K562 (cell line): ENCODE measurements around the gene HOXC10. TPM values are rescaled to one million over a fixed set of nuclear protein-coding genes. Genes with fewer than 3 reads are reported as not detected.

Experiments
- ARID2 ChIP-seq: fragments of 450-650 bp; IDR thresholded peaks from 2 replicates; pipeline ENCODE4 v1.6.1; 2017; ENCODE audit warnings: antibody characterized with exemption, mild to moderate bottlenecking
- ASH1L ChIP-seq: fragments of 450-650 bp; IDR thresholded peaks from 2 replicates; pipeline ENCODE4 v1.6.1; 2018; ENCODE audit warnings: borderline replicate concordance, mild to moderate bottlenecking, low read depth; ENCODE audit not compliant: partially characterized antibody
- BCL6 ChIP-seq: fragments of 250-450 bp; sonication (Bioruptor Pico); IDR thresholded peaks from 2 replicates; pipeline ENCODE4 v1.4.0; 2020
- ESRRB ChIP-seq: fragments of 250-450 bp; sonication (Bioruptor Pico); IDR thresholded peaks from 2 replicates; pipeline ENCODE4 v1.5.0; 2020; ENCODE audit warnings: mild to moderate bottlenecking, moderate library complexity, borderline replicate concordance
- GTF2B ChIP-seq: IDR thresholded peaks from 2 replicates; pipeline ENCODE4 v1.6.1; 2011; ENCODE audit not compliant: insufficient read length; ENCODE audit errors: extremely low read depth
- HLTF ChIP-seq: fragments of 450-650 bp; IDR thresholded peaks from 2 replicates; pipeline ENCODE4 v1.6.1; 2016
- HMBOX1 ChIP-seq: sonication (generic); IDR thresholded peaks from 2 replicates; pipeline ENCODE4 v1.6.1; 2016
- KLF10 ChIP-seq: fragments of 250-450 bp; sonication (Bioruptor Pico); IDR thresholded peaks from 2 replicates; pipeline ENCODE4 v1.6.1; 2021; ENCODE audit warnings: matching md5 sums
- KLF16 ChIP-seq: IDR thresholded peaks from 2 replicates; pipeline ENCODE4 v1.6.1; 2016; ENCODE audit warnings: antibody characterized with exemption
- MCM3 ChIP-seq: fragments of 450-650 bp; IDR thresholded peaks from 2 replicates; pipeline ENCODE4 v1.6.1; 2016
- MEF2A ChIP-seq: IDR thresholded peaks from 2 replicates; pipeline ENCODE4 v1.6.1; 2011; ENCODE audit warnings: low read depth, mild to moderate bottlenecking, low read length, moderate library complexity; ENCODE audit not compliant: control insufficient read depth
- MTF1 ChIP-seq: fragments of 250-450 bp; sonication (Bioruptor Pico); IDR thresholded peaks from 2 replicates; pipeline ENCODE4 v1.9.0; 2021; ENCODE audit warnings: moderate library complexity, mild to moderate bottlenecking, inconsistent platforms, borderline replicate concordance
- MYBL2 ChIP-seq, 2 experiments: fragments of 450-650 bp in 1 of 2; sonication (generic) in 1 of 2; formaldehyde crosslinking in 1 of 2; IDR thresholded peaks; 2 replicates each; pipeline versions ENCODE4 v1.6.1 to v1.8.1; 2017 to 2022; ENCODE audit warnings: borderline replicate concordance in 1 of 2, inconsistent platforms in 1 of 2, low read depth in 1 of 2, mild to moderate bottlenecking in 1 of 2, missing genetic modification reagents in 1 of 2, moderate library complexity in 1 of 2
- NR2F6 ChIP-seq: fragments of 450-650 bp; formaldehyde crosslinking; IDR thresholded peaks from 2 replicates; pipeline ENCODE4 v1.4.0; 2020; ENCODE audit warnings: mild to moderate bottlenecking
- OTX1 ChIP-seq: fragments of 450-650 bp; formaldehyde crosslinking; IDR thresholded peaks from 2 replicates; pipeline ENCODE4 v1.4.0; 2022; ENCODE audit warnings: mild to moderate bottlenecking
- POLR2G ChIP-seq: fragments of 200-400 bp; formaldehyde crosslinking; IDR thresholded peaks from 2 replicates; pipeline ENCODE4 v1.6.1; 2017; ENCODE audit warnings: low read depth, mild to moderate bottlenecking, antibody characterized with exemption, low read length, moderate library complexity
- PTTG1 ChIP-seq: fragments of 450-650 bp; IDR thresholded peaks from 2 replicates; pipeline ENCODE4 v1.6.1; 2016; ENCODE audit warnings: low read depth, mild to moderate bottlenecking, missing genetic modification characterization, missing compliant biosample characterization
- RAD21 ChIP-seq, 2 experiments: fragments of 250-450 bp in 1 of 2; fragments of 450-650 bp in 1 of 2; sonication (Bioruptor Pico) in 1 of 2; formaldehyde crosslinking in 1 of 2; IDR thresholded peaks in 1 of 2; conservative IDR thresholded peaks in 1 of 2; 2 replicates each; pipeline versions ENCODE4 v1.4.0 to v1.8.0; 2020 to 2022; ENCODE audit warnings: mild to moderate bottlenecking in 2 of 2, moderate library complexity in 1 of 2
- RB1 ChIP-seq: fragments of 450-650 bp; IDR thresholded peaks from 2 replicates; pipeline ENCODE4 v1.6.1; 2017; ENCODE audit warnings: low read depth, mild to moderate bottlenecking
- SMARCA4 ChIP-seq: fragments of 450-650 bp; IDR thresholded peaks from 2 replicates; pipeline ENCODE4 v1.6.1; 2016
- STAG1 ChIP-seq: sonication (generic); formaldehyde crosslinking; IDR thresholded peaks from 2 replicates; pipeline ENCODE4 v1.5.0; 2020; ENCODE audit warnings: missing genetic modification reagents, borderline replicate concordance
- STAT5A ChIP-seq: IDR thresholded peaks from 2 replicates; pipeline ENCODE4 v1.6.1; 2012; ENCODE audit warnings: low read length, inconsistent platforms, borderline replicate concordance
- TCF3 ChIP-seq: sonication (generic); formaldehyde crosslinking; IDR thresholded peaks from 2 replicates; pipeline ENCODE4 v1.4.0; 2020; ENCODE audit warnings: mild to moderate bottlenecking, missing genetic modification reagents
- ZBTB1 ChIP-seq: sonication (generic); formaldehyde crosslinking; IDR thresholded peaks from 2 replicates; pipeline ENCODE4 v1.8.1; 2023; ENCODE audit warnings: missing genetic modification reagents, low read depth, mild to moderate bottlenecking, borderline replicate concordance
- ZC3H4 ChIP-seq: sonication (generic); formaldehyde crosslinking; IDR thresholded peaks from 2 replicates; pipeline ENCODE4 v1.9.0; 2021; ENCODE audit warnings: missing genetic modification reagents, borderline replicate concordance
- ZNF282 ChIP-seq: sonication (generic); formaldehyde crosslinking; IDR thresholded peaks from 2 replicates; pipeline ENCODE4 v1.8.1; 2023; ENCODE audit warnings: missing genetic modification reagents
- polyA plus RNA-seq, 8 experiments: library from polyadenylated mRNA; depleted of rRNA in 4 of 8; stranded (reverse) in 5 of 8; unstranded in 3 of 8; fragments of >200 nt; fragmentation: Nextera tagmentation in 2 of 8; fragmentation: Illumina TruSeq in 1 of 8; extraction: Ambion mirVana in 2 of 8; extraction: Trizol in 1 of 8; gene quantifications; 2 replicates each; pipeline versions ENCODE4 v1.2.1 to v1.2.3, GENCODE V29; 2011 to 2014; ENCODE audit warnings: inconsistent platforms in 1 of 8, missing spikeins in 1 of 8
- total RNA-seq, 7 experiments: library from RNA; depleted of rRNA in 6 of 7; stranded (reverse); fragments of >200 nt in 6 of 7; fragmentation: Illumina TruSeq in 2 of 7; extraction: Trizol in 2 of 7; gene quantifications; 2 replicates each; pipeline versions ENCODE4 v1.2.1 to v1.2.3, GENCODE V29; 2011 to 2021; ENCODE audit warnings: low replicate concordance in 1 of 7
- TF ChIP-seq, protein P1 (sequence below): fragments of 250-450 bp; sonication (Bioruptor Pico); IDR thresholded peaks from 2 replicates; pipeline ENCODE4 v1.8.0; 2021; ENCODE audit warnings: moderate library complexity, mild to moderate bottlenecking, inconsistent platforms

The HOXC10 gene
- total and polyA plus RNA-seq, 9 of the 15 experiments (the other 6 are each of a cell fraction or from before 2014, with no cell fraction given) = 0.13 to 0.77 (median 0.35) TPM; not detected in 2

DNA sequence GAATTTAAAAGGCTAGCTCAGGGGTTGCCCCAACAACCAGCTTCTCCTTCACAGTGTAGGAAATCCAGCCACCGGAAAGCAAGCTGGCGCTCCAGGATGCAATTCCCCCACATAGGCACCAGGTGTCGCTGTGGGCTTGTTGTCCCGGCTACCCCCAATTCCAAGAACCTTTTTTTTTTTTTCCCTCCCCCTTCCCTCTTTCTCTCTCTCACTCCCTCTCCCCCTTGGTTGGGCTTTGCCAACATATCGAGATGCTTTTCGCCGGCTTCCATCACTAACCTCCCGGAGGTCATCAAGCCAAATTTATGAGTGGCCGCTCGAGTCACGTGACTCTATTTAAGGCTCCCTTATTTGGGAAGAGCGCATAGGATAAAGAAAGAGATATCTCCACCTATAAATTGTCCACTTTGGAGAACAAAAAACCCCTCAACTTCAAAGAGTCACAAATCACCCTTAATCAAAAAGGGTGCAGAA is 47.7 kb downstream of the HOXC10 start, which contains the start of gene HOXC5 (continued):
- no peak for TF ChIP-seq ASH1L
- TF ChIP-seq HMBOX1 = no peak
- no peak for TF ChIP-seq GTF2B
- TF ChIP-seq OTX1 (CRISPR knock-in tag) = 0 out of 2 replicates have a peak, but pooled peaks have one; percentile 62
- TF ChIP-seq MEF2A = no peak
- TF ChIP-seq HLTF = peak; percentile 61; the same call in 1 of the 2 replicates
- peak; percentile 47; the same call in 1 of the 2 replicates for TF ChIP-seq SMARCA4
- peak; percentile 57; the same call in 1 of the 2 replicates for TF ChIP-seq STAG1 (CRISPR knock-in tag)
- no peak for TF ChIP-seq PTTG1 (tag)
- TF ChIP-seq ESRRB = no peak
- TF ChIP-seq TCF3 = no peak
- TF ChIP-seq ARID2 = peak; percentile 96
- TF ChIP-seq ZNF282 (CRISPR knock-in tag) = no peak
- TF ChIP-seq KLF10 (CRISPR knock-in tag) = no peak
- TF ChIP-seq RAD21 (CRISPR knock-in tag; conservative IDR thresholded peaks at IDR 0.05 in 1 of 2, IDR thresholded peaks at IDR 0.05 in 1 of 2) = peak; percentile 80 to 89
- no peak for TF ChIP-seq BCL6 (CRISPR knock-in tag)
- TF ChIP-seq MCM3 = no peak
- TF ChIP-seq NR2F6 (CRISPR knock-in tag) = no peak
- TF ChIP-seq ZC3H4 = no peak
- TF ChIP-seq STAT5A = no peak; the same call in 1 of the 2 replicates
- 0 out of 2 replicates have a peak, but pooled peaks have one; percentile 6 for TF ChIP-seq KLF16
- TF ChIP-seq, protein P1, sequence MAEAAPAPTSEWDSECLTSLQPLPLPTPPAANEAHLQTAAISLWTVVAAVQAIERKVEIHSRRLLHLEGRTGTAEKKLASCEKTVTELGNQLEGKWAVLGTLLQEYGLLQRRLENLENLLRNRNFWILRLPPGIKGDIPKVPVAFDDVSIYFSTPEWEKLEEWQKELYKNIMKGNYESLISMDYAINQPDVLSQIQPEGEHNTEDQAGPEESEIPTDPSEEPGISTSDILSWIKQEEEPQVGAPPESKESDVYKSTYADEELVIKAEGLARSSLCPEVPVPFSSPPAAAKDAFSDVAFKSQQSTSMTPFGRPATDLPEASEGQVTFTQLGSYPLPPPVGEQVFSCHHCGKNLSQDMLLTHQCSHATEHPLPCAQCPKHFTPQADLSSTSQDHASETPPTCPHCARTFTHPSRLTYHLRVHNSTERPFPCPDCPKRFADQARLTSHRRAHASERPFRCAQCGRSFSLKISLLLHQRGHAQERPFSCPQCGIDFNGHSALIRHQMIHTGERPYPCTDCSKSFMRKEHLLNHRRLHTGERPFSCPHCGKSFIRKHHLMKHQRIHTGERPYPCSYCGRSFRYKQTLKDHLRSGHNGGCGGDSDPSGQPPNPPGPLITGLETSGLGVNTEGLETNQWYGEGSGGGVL = no peak
- no peak for TF ChIP-seq MYBL2 (IDR thresholded peaks at IDR 0.05; ENCODE audit: low read depth)
- no peak for TF ChIP-seq MYBL2 (CRISPR knock-in tag; IDR thresholded peaks at IDR 0.05; ENCODE audit: borderline replicate concordance)
- no peak for TF ChIP-seq MTF1 (CRISPR knock-in tag)
- TF ChIP-seq POLR2G = no peak
- TF ChIP-seq ZBTB1 (CRISPR knock-in tag) = no peak
- TF ChIP-seq RB1 = peak; percentile 32; the same call in 1 of the 2 replicates
